ENCODE measurements around the gene DTX3. TPM values are rescaled to one million over a fixed set of nuclear protein-coding genes. Genes with fewer than 3 reads are reported as not detected.

The DTX3 gene
- total and polyA plus RNA-seq, 2 experiments from 2014 or later: 22.8 to 46.6 TPM

DNA sequence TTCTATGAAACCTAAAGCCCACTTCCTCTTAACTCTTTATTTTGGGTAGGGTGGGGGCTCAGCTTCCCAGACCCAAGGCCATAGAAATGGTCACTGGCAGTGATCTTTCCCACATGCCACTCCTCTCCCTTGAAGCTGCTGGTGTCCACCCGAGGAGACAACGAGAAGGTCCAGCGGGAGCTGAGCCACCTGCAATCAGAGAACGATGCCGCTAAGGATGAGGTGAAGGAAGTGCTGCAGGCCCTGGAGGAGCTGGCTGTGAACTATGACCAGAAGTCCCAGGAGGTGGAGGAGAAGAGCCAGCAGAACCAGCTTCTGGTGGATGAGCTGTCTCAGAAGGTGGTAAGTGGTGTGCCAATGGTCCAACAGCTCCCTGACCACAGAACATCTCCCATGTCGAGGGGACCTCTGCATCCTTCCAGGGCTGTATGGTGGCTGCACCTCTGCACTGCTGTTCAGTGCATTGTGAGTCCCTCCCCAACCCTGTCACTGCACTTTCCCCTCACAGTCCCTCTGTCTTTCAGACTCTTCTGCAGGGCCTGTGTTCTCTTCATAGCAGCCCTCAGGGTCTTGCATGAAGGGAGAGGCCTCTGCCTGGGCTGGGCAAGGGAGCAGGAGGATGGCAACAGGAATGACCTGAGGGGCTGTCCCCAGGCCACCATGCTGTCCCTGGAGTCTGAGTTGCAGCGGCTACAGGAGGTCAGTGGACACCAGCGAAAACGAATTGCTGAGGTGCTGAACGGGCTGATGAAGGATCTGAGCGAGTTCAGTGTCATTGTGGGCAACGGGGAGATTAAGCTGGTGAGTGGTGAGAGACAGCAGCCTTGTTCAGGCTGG, 32.5 kb upstream of the DTX3 start:
- peaks cover 18% of the 10 kb centered on the region for H3K36me3 ChIP-seq (ENCODE audit: insufficient read depth)
- no peaks in the 10 kb centered on the region for H3K4me1 ChIP-seq (ENCODE audit: insufficient read depth)
- Mint-ChIP-seq H3K4me3 (no peak overlapping the region), H3K27me3 (ENCODE audit: insufficient read depth, low read depth, poor library complexity) (peaks cover 4% of the 10 kb centered on the region), H3K9me3 (no peaks in the 10 kb centered on the region), H3K27ac (no peak overlapping the region), H3K36me3 (ENCODE audit: low read depth) (peaks cover 72% of the 10 kb centered on the region), H3K4me1 (no peaks in the 10 kb centered on the region)
- H3K4me2 ChIP-seq: no peak overlapping the region
- no peak for DNase-seq (ENCODE audit: low spot score)
- no peaks in the 10 kb centered on the region for H3K79me2 ChIP-seq (replicated peaks; ENCODE audit: insufficient read depth)
- H3K9me2 ChIP-seq (ENCODE audit: insufficient read depth): no peaks in the 10 kb centered on the region
- no peak overlapping the region for H3K4me3 ChIP-seq
- H2AFZ ChIP-seq: no peak overlapping the region
- H3K27ac ChIP-seq (ENCODE audit: low read depth): no peak overlapping the region
- no peak for TF ChIP-seq STAT1 (IDR thresholded peaks at IDR 0.05; ENCODE audit: unreplicated experiment)
- TF ChIP-seq, protein P1, sequence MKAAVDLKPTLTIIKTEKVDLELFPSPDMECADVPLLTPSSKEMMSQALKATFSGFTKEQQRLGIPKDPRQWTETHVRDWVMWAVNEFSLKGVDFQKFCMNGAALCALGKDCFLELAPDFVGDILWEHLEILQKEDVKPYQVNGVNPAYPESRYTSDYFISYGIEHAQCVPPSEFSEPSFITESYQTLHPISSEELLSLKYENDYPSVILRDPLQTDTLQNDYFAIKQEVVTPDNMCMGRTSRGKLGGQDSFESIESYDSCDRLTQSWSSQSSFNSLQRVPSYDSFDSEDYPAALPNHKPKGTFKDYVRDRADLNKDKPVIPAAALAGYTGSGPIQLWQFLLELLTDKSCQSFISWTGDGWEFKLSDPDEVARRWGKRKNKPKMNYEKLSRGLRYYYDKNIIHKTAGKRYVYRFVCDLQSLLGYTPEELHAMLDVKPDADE (IDR thresholded peaks at IDR 0.05): no peak
- TF ChIP-seq NANOG (IDR thresholded peaks at IDR 0.05; ENCODE audit: borderline replicate concordance): no peak
- TF ChIP-seq EZH2phosphoT487 (IDR thresholded peaks at IDR 0.05; ENCODE audit: unreplicated experiment): no peak
- no peak for TF ChIP-seq POLR2AphosphoS5 (IDR thresholded peaks at IDR 0.05; ENCODE audit: low read depth)
- TF ChIP-seq, protein P2, sequence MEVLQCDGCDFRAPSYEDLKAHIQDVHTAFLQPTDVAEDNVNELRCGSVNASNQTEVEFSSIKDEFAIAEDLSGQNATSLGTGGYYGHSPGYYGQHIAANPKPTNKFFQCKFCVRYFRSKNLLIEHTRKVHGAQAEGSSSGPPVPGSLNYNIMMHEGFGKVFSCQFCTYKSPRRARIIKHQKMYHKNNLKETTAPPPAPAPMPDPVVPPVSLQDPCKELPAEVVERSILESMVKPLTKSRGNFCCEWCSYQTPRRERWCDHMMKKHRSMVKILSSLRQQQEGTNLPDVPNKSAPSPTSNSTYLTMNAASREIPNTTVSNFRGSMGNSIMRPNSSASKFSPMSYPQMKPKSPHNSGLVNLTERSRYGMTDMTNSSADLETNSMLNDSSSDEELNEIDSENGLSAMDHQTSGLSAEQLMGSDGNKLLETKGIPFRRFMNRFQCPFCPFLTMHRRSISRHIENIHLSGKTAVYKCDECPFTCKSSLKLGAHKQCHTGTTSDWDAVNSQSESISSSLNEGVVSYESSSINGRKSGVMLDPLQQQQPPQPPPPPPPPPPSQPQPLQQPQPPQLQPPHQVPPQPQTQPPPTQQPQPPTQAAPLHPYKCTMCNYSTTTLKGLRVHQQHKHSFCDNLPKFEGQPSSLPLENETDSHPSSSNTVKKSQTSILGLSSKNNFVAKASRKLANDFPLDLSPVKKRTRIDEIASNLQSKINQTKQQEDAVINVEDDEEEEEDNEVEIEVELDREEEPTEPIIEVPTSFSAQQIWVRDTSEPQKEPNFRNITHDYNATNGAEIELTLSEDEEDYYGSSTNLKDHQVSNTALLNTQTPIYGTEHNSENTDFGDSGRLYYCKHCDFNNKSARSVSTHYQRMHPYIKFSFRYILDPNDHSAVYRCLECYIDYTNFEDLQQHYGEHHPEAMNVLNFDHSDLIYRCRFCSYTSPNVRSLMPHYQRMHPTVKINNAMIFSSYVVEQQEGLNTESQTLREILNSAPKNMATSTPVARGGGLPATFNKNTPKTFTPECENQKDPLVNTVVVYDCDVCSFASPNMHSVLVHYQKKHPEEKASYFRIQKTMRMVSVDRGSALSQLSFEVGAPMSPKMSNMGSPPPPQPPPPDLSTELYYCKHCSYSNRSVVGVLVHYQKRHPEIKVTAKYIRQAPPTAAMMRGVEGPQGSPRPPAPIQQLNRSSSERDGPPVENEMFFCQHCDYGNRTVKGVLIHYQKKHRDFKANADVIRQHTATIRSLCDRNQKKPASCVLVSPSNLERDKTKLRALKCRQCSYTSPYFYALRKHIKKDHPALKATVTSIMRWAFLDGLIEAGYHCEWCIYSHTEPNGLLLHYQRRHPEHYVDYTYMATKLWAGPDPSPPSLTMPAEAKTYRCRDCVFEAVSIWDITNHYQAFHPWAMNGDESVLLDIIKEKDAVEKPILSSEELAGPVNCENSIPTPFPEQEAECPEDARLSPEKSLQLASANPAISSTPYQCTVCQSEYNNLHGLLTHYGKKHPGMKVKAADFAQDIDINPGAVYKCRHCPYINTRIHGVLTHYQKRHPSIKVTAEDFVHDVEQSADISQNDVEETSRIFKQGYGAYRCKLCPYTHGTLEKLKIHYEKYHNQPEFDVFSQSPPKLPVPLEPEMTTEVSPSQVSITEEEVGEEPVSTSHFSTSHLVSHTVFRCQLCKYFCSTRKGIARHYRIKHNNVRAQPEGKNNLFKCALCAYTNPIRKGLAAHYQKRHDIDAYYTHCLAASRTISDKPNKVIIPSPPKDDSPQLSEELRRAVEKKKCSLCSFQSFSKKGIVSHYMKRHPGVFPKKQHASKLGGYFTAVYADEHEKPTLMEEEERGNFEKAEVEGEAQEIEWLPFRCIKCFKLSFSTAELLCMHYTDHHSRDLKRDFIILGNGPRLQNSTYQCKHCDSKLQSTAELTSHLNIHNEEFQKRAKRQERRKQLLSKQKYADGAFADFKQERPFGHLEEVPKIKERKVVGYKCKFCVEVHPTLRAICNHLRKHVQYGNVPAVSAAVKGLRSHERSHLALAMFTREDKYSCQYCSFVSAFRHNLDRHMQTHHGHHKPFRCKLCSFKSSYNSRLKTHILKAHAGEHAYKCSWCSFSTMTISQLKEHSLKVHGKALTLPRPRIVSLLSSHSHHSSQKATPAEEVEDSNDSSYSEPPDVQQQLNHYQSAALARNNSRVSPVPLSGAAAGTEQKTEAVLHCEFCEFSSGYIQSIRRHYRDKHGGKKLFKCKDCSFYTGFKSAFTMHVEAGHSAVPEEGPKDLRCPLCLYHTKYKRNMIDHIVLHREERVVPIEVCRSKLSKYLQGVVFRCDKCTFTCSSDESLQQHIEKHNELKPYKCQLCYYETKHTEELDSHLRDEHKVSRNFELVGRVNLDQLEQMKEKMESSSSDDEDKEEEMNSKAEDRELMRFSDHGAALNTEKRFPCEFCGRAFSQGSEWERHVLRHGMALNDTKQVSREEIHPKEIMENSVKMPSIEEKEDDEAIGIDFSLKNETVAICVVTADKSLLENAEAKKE (CRISPR knock-in tag; IDR thresholded peaks at IDR 0.05): no peak
- TF ChIP-seq, protein P3, sequence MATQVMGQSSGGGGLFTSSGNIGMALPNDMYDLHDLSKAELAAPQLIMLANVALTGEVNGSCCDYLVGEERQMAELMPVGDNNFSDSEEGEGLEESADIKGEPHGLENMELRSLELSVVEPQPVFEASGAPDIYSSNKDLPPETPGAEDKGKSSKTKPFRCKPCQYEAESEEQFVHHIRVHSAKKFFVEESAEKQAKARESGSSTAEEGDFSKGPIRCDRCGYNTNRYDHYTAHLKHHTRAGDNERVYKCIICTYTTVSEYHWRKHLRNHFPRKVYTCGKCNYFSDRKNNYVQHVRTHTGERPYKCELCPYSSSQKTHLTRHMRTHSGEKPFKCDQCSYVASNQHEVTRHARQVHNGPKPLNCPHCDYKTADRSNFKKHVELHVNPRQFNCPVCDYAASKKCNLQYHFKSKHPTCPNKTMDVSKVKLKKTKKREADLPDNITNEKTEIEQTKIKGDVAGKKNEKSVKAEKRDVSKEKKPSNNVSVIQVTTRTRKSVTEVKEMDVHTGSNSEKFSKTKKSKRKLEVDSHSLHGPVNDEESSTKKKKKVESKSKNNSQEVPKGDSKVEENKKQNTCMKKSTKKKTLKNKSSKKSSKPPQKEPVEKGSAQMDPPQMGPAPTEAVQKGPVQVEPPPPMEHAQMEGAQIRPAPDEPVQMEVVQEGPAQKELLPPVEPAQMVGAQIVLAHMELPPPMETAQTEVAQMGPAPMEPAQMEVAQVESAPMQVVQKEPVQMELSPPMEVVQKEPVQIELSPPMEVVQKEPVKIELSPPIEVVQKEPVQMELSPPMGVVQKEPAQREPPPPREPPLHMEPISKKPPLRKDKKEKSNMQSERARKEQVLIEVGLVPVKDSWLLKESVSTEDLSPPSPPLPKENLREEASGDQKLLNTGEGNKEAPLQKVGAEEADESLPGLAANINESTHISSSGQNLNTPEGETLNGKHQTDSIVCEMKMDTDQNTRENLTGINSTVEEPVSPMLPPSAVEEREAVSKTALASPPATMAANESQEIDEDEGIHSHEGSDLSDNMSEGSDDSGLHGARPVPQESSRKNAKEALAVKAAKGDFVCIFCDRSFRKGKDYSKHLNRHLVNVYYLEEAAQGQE (IDR thresholded peaks at IDR 0.05; ENCODE audit: unreplicated experiment): no peak
- TF ChIP-seq, protein P4, sequence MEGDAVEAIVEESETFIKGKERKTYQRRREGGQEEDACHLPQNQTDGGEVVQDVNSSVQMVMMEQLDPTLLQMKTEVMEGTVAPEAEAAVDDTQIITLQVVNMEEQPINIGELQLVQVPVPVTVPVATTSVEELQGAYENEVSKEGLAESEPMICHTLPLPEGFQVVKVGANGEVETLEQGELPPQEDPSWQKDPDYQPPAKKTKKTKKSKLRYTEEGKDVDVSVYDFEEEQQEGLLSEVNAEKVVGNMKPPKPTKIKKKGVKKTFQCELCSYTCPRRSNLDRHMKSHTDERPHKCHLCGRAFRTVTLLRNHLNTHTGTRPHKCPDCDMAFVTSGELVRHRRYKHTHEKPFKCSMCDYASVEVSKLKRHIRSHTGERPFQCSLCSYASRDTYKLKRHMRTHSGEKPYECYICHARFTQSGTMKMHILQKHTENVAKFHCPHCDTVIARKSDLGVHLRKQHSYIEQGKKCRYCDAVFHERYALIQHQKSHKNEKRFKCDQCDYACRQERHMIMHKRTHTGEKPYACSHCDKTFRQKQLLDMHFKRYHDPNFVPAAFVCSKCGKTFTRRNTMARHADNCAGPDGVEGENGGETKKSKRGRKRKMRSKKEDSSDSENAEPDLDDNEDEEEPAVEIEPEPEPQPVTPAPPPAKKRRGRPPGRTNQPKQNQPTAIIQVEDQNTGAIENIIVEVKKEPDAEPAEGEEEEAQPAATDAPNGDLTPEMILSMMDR (conservative IDR thresholded peaks at IDR 0.05; ENCODE audit: low read depth in 2 of 2): no peak
- TF ChIP-seq EZH2 (IDR thresholded peaks at IDR 0.05; ENCODE audit: low read depth, unreplicated experiment): no peak
- no peak for TF ChIP-seq ZNF331 (CRISPR knock-in tag; IDR thresholded peaks at IDR 0.05; ENCODE audit: low read depth)
- TF ChIP-seq JUNB (IDR thresholded peaks at IDR 0.05; ENCODE audit: unreplicated experiment): no peak
- TF ChIP-seq CREB1 (CRISPR knock-in tag; IDR thresholded peaks at IDR 0.05; ENCODE audit: low read depth): no peak
- TF ChIP-seq ZNF114 (CRISPR knock-in tag; IDR thresholded peaks at IDR 0.05): no peak
- no peaks in the 10 kb centered on the region for H3K27me3 ChIP-seq (ENCODE audit: insufficient read depth)
- ATAC-seq: no peak
- peaks cover 3% of the 10 kb centered on the region; the same call in 1 of the 2 replicates for H4K20me1 ChIP-seq (replicated peaks; ENCODE audit: insufficient read depth)
- H3F3A ChIP-seq (replicated peaks; ENCODE audit: low read depth): no peaks in the 10 kb centered on the region; the same call in 1 of the 2 replicates

Measured in GM23338 (cell line).